ENCODE results near the gene CACNA2D3. TPM values are rescaled to one million over a fixed set of nuclear protein-coding genes. Genes with fewer than 3 reads are reported as not detected.

CACNA2D3 gene
- total RNA-seq, 1 donor from 2014 or later, result 3.6 TPM

GRCh38 chr3:54279005-54279583, 156.7 kb downstream of the CACNA2D3 start:
- H3K4me3 ChIP-seq, result no peak overlapping the region
- TF ChIP-seq, protein P1, sequence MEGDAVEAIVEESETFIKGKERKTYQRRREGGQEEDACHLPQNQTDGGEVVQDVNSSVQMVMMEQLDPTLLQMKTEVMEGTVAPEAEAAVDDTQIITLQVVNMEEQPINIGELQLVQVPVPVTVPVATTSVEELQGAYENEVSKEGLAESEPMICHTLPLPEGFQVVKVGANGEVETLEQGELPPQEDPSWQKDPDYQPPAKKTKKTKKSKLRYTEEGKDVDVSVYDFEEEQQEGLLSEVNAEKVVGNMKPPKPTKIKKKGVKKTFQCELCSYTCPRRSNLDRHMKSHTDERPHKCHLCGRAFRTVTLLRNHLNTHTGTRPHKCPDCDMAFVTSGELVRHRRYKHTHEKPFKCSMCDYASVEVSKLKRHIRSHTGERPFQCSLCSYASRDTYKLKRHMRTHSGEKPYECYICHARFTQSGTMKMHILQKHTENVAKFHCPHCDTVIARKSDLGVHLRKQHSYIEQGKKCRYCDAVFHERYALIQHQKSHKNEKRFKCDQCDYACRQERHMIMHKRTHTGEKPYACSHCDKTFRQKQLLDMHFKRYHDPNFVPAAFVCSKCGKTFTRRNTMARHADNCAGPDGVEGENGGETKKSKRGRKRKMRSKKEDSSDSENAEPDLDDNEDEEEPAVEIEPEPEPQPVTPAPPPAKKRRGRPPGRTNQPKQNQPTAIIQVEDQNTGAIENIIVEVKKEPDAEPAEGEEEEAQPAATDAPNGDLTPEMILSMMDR (IDR thresholded peaks at IDR 0.05), result no peak
- H3K9me3 ChIP-seq, result no peaks in the 10 kb centered on the region
- DNase-seq (no peak), ATAC-seq (no peak)
- intact Hi-C loops (cut with DNase I), result no loop called here
- no peaks in the 10 kb centered on the region for H3K4me1 ChIP-seq
- H3K27ac ChIP-seq, result no peak overlapping the region
- H3K36me3 ChIP-seq, result no peaks in the 10 kb centered on the region
- H3K27me3 ChIP-seq (ENCODE audit: low read depth), result no peaks in the 10 kb centered on the region

GRCh38 chr3:54283470-54283869, 161.1 kb downstream of the CACNA2D3 start:
- Histone ChIP-seq H3K27me3 (ENCODE audit: low read depth) (no peaks in the 10 kb centered on the region), H3K36me3 (no peaks in the 10 kb centered on the region), H3K4me1 (no peaks in the 10 kb centered on the region), H3K9me3 (no peaks in the 10 kb centered on the region), H3K27ac (no peak overlapping the region), H3K4me3 (no peak overlapping the region)
- intact Hi-C loops (cut with DNase I), result no loop called here
- TF ChIP-seq, protein P1 (IDR thresholded peaks at IDR 0.05), result no peak
- DNase-seq, result no peak
- ATAC-seq, result no peak

DNA sequence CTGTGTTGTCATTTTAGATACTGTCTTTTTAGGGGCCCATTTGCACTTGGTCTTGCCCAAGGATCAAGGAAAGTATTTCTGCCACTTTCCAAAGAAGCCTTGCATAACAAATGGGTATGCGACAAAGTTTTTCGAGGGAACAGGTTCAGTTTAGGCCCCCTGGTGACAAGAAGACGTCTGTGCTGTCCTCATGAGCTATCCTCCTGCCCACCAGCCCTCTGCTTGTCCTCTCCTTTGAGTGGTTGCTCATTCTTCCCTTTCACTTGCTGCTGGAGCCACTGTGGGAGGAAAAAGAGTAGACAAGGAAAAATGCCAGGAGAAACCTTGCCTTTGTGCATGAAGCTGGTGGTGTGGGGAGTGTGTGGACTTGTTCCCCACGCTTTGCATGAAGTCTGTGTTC, 171.9 kb downstream of the CACNA2D3 start:
- Histone ChIP-seq H3K9me3 (no peaks in the 10 kb centered on the region), H3K4me3 (no peak overlapping the region), H3K27me3 (ENCODE audit: low read depth) (no peaks in the 10 kb centered on the region), H3K36me3 (no peaks in the 10 kb centered on the region), H3K4me1 (no peaks in the 10 kb centered on the region), H3K27ac (no peak overlapping the region)
- TF ChIP-seq, protein P1 (IDR thresholded peaks at IDR 0.05), result no peak
- DNase-seq (no peak), ATAC-seq (no peak)
- intact Hi-C loops (cut with DNase I), result no loop called here

DNA sequence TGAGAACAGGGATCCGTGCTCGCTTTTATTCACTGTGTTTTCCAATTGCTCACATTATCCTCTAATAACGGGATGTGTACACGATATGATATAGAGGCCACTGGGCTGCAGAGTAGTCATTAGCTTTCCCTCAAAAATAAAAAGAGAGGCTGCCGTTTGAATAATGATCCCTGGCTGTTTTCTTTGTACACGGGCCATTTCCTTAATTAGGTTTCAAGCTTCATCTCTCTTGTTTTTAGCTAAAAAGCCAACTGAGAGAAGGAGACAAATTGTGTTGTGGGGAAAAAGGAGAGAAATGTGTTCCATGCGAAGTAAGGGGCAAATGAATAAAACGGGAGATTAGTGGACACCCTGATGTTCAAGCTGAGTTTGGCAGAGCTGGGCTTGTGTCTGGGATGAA, 174.2 kb downstream of the CACNA2D3 start:
- ATAC-seq (no peak), DNase-seq (no peak)
- intact Hi-C loops (cut with DNase I), result no loop called here
- no peaks in the 10 kb centered on the region for H3K27me3 ChIP-seq (ENCODE audit: low read depth)
- no peak overlapping the region for H3K27ac ChIP-seq
- no peak overlapping the region for H3K4me3 ChIP-seq
- TF ChIP-seq, protein P1 (IDR thresholded peaks at IDR 0.05), result no peak
- H3K9me3 ChIP-seq, result no peaks in the 10 kb centered on the region
- no peaks in the 10 kb centered on the region for H3K4me1 ChIP-seq
- no peaks in the 10 kb centered on the region for H3K36me3 ChIP-seq

GRCh38 chr3:54299169-54299935, 177.0 kb downstream of the CACNA2D3 start:
- TF ChIP-seq, protein P1 (IDR thresholded peaks at IDR 0.05), result no peak
- no peak overlapping the region for H3K4me3 ChIP-seq
- no peak overlapping the region for H3K27ac ChIP-seq
- intact Hi-C loops (cut with DNase I), result no loop called here
- DNase-seq (no peak), ATAC-seq (no peak)
- H3K9me3 ChIP-seq, result no peaks in the 10 kb centered on the region
- no peaks in the 10 kb centered on the region for H3K27me3 ChIP-seq (ENCODE audit: low read depth)
- no peaks in the 10 kb centered on the region for H3K4me1 ChIP-seq
- no peaks in the 10 kb centered on the region for H3K36me3 ChIP-seq
